HCT116 (cell line): ENCODE results near the gene ST7.

Experiments
- CEBPB ChIP-seq: IDR thresholded peaks from 2 replicates; pipeline ENCODE4 v1.6.1; 2012; ENCODE audit warnings: low read depth
- EZH2phosphoT487 ChIP-seq: fragments of 200-600 bp; IDR thresholded peaks from 2 replicates; pipeline ENCODE4 v1.6.1; 2018; ENCODE audit warnings: antibody characterized with exemption, borderline replicate concordance
- POLR2AphosphoS5 ChIP-seq: IDR thresholded peaks from 2 replicates; pipeline ENCODE4 v1.6.1; 2011; ENCODE audit warnings: mild to moderate bottlenecking, low read depth, low read length, moderate library complexity
- TF ChIP-seq, protein P1 (sequence below), 3 experiments: fragments of 200-600 bp in 1 of 3; sonication (generic) in 1 of 3; IDR thresholded peaks in 2 of 3; conservative IDR thresholded peaks in 1 of 3; 2 replicates each; pipeline ENCODE4 v1.5.1; 2012 to 2017; ENCODE audit warnings: low read depth in 2 of 3, low read length in 2 of 3, antibody characterized with exemption in 1 of 3, borderline replicate concordance in 1 of 3, control low read depth in 1 of 3, mild to moderate bottlenecking in 1 of 3, mixed read lengths in 1 of 3, mixed run types in 1 of 3, moderate library complexity in 1 of 3; ENCODE audit not compliant: insufficient read depth in 1 of 3

DNA sequence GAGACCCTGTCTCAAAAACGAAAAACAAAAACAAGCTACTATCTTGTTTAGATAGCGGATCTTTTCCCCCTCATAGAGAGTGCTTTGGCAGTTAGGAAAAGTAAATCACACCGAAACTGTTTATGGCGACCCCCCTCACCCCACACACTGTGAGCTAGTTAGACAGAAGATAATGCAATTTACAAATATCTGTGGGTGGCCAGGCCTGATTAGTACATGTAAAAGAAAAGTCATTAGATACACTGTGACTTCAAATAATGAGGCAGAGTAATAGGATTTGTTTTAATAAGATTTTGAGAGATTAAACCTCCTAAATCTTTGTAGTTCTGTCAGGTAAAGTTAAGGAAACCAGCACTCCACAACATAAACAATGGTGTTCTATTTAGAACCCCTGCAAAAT is 121.1 kb downstream of the ST7 start:
- TF ChIP-seq, protein P1, sequence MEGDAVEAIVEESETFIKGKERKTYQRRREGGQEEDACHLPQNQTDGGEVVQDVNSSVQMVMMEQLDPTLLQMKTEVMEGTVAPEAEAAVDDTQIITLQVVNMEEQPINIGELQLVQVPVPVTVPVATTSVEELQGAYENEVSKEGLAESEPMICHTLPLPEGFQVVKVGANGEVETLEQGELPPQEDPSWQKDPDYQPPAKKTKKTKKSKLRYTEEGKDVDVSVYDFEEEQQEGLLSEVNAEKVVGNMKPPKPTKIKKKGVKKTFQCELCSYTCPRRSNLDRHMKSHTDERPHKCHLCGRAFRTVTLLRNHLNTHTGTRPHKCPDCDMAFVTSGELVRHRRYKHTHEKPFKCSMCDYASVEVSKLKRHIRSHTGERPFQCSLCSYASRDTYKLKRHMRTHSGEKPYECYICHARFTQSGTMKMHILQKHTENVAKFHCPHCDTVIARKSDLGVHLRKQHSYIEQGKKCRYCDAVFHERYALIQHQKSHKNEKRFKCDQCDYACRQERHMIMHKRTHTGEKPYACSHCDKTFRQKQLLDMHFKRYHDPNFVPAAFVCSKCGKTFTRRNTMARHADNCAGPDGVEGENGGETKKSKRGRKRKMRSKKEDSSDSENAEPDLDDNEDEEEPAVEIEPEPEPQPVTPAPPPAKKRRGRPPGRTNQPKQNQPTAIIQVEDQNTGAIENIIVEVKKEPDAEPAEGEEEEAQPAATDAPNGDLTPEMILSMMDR (IDR thresholded peaks at IDR 0.05 in 2 of 3, conservative IDR thresholded peaks at IDR 0.05 in 1 of 3; ENCODE audit: borderline replicate concordance in 1 of 3, insufficient read depth in 1 of 3, low read depth in 2 of 3, low read length in 2 of 3), result no peak
- TF ChIP-seq POLR2AphosphoS5 (no peak), EZH2phosphoT487 (no peak), CEBPB (no peak)
